ENCODE measurements around the gene ANP32E.

Gene ANP32E

DNA sequence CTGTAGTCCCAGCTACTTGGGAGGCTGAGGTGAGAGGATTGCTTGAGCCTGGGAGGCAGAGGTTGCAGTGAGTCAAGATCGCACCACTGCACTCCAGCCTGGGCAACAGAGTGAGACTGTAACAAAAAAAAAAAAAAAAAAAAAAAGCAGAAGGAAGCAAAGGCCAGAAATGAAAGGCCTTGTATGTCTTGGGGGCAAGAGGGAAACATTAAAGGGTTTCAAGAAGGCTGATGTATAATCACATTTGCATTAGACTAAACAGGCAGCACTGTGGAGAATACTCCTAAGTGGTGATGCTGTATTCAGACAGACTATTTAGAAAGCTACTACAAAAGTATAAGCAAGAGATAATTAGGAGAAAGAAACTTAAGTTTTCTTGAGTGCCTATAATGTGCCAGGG is 10.4 kb downstream of the ANP32E start:
- no peak for TF ChIP-seq TAF1 (IDR thresholded peaks at IDR 0.05; ENCODE audit: borderline replicate concordance, insufficient read depth, low read length)
- no peak for TF ChIP-seq POLR2AphosphoS5 (IDR thresholded peaks at IDR 0.05; ENCODE audit: low read depth, low read length)
- no peak for TF ChIP-seq SIN3A (IDR thresholded peaks at IDR 0.05; ENCODE audit: borderline replicate concordance, insufficient read depth, low read length)
- no peak for TF ChIP-seq FOXP2 (optimal IDR thresholded peaks at IDR 0.05; ENCODE audit: borderline replicate concordance, extremely low read depth, extremely low read length, insufficient read depth)
- TF ChIP-seq, protein P1, sequence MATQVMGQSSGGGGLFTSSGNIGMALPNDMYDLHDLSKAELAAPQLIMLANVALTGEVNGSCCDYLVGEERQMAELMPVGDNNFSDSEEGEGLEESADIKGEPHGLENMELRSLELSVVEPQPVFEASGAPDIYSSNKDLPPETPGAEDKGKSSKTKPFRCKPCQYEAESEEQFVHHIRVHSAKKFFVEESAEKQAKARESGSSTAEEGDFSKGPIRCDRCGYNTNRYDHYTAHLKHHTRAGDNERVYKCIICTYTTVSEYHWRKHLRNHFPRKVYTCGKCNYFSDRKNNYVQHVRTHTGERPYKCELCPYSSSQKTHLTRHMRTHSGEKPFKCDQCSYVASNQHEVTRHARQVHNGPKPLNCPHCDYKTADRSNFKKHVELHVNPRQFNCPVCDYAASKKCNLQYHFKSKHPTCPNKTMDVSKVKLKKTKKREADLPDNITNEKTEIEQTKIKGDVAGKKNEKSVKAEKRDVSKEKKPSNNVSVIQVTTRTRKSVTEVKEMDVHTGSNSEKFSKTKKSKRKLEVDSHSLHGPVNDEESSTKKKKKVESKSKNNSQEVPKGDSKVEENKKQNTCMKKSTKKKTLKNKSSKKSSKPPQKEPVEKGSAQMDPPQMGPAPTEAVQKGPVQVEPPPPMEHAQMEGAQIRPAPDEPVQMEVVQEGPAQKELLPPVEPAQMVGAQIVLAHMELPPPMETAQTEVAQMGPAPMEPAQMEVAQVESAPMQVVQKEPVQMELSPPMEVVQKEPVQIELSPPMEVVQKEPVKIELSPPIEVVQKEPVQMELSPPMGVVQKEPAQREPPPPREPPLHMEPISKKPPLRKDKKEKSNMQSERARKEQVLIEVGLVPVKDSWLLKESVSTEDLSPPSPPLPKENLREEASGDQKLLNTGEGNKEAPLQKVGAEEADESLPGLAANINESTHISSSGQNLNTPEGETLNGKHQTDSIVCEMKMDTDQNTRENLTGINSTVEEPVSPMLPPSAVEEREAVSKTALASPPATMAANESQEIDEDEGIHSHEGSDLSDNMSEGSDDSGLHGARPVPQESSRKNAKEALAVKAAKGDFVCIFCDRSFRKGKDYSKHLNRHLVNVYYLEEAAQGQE (IDR thresholded peaks at IDR 0.05; ENCODE audit: insufficient read depth in 1 of 2, low read depth in 2 of 2, low read length in 2 of 2) = no peak

DNA sequence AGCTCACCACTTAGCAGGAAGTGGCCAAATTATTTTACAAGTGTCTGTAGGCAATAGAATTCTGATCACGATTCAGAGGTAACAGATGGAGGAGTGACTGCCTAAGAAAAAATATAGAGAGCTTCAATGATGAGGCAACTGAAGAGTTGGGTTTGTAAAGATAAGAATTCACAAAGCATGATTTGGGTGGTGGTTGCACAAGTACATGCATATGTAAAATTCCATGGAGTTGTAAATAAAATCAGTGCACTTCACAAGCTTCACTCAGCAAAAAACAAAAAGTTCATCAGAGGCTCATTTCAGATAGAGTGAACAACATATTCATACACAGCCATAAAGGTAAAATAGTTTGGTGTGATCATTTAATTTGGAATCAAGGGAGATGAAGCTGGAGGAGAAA is 10.9 kb downstream of the ANP32E start:
- TF ChIP-seq, protein P1 (IDR thresholded peaks at IDR 0.05; ENCODE audit: insufficient read depth in 1 of 2, low read depth in 2 of 2, low read length in 2 of 2) = no peak
- TF ChIP-seq FOXP2 (optimal IDR thresholded peaks at IDR 0.05; ENCODE audit: borderline replicate concordance, extremely low read depth, extremely low read length, insufficient read depth) = no peak

DNA sequence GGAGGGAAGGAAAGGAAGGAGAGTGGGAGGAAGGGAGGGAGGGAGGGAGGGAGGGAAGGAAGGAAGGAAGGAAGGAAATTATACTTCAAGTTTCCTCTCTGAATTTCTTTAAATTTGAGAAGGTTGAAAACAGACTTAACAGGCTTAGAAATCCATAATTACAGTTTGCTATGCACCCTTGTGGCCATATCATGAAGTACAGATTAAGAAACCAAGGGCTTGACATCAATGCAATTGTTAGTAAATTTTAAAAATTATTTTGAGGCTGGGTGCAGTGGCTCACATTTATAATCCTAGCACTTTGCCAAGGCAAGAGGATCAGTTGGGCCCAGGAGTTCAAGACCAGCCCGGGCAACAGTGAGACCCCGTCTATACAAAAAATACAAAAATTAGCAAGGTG is 14.4 kb downstream of the ANP32E start:
- TF ChIP-seq POLR2AphosphoS5 (IDR thresholded peaks at IDR 0.05; ENCODE audit: low read depth, low read length) = no peak
- no peak for TF ChIP-seq TAF1 (IDR thresholded peaks at IDR 0.05; ENCODE audit: borderline replicate concordance, insufficient read depth, low read length)
- TF ChIP-seq FOXP2 (optimal IDR thresholded peaks at IDR 0.05; ENCODE audit: borderline replicate concordance, extremely low read depth, extremely low read length, insufficient read depth) = no peak
- TF ChIP-seq, protein P1 (IDR thresholded peaks at IDR 0.05; ENCODE audit: insufficient read depth in 1 of 2, low read depth in 2 of 2, low read length in 2 of 2) = no peak
- TF ChIP-seq SIN3A (IDR thresholded peaks at IDR 0.05; ENCODE audit: borderline replicate concordance, insufficient read depth, low read length) = no peak

DNA sequence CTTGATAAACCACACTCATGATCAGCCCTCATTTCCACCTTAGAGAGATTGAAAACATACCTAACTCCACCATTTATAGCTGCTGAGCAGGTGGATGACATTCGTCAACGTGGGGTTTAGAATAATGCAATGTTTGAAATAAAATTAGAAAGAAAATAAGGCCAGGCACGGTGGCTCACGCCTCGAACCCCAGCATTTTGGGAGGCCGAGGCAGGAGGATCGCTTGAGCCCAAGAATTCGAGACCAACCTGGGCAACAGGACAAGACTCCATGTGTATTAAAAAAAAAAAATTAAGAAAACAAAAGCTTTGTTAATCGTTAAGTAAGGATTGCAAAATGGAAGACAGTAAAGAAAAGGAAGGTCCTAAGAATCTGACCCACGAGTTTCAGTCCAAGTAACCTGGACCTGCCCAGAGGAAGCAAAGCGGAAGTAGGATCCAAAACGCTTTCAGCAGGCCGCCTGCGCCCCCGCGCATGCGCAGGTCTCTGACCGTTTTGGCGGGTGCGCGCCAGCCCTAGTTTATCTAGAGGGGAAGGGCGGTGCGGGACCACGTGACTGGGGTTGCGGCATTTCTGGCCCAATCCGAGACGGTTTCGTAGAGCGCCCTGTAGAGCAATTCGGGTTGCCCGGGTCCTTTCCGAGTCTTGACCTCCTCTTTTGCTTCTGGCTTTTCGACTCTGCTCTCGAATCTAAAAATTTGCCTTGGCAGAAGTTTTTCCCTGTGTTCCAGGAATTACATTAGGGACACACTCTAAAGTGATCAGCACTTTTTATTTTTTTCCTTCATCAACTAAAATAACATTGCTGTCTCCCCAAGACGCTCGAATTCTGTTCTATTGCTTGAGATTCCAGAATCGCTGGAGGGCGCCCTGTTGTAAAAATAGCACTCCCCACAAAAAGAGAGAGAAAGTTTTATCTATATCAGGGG is 22.5 kb downstream of the ANP32E start:
- 0 out of 2 replicates have a peak, but pooled peaks have one; percentile 51 for TF ChIP-seq TAF1 (IDR thresholded peaks at IDR 0.05; ENCODE audit: borderline replicate concordance, insufficient read depth, low read length)
- TF ChIP-seq, protein P1 (IDR thresholded peaks at IDR 0.05; ENCODE audit: insufficient read depth in 1 of 2, low read depth in 2 of 2, low read length in 2 of 2) = no peak
- TF ChIP-seq POLR2AphosphoS5 (IDR thresholded peaks at IDR 0.05; ENCODE audit: low read depth, low read length) = peak; percentile 80
- TF ChIP-seq FOXP2 (optimal IDR thresholded peaks at IDR 0.05; ENCODE audit: borderline replicate concordance, extremely low read depth, extremely low read length, insufficient read depth) = no peak

Measured in PFSK-1 (cell line).